ENCODE data around the gene CCDC178.

Gene CCDC178

GRCh38 chr18:33210575-33211189, 229.8 kb downstream of the CCDC178 start:
- no peak overlapping the region for H3K27ac ChIP-seq
- TF ChIP-seq ZFX (IDR thresholded peaks at IDR 0.05) = no peak
- peak; percentile 67 for TF ChIP-seq CTCF (conservative IDR thresholded peaks at IDR 0.05)

- no peak for TF ChIP-seq ZFX (IDR thresholded peaks at IDR 0.05)
- no peak for TF ChIP-seq CTCF (conservative IDR thresholded peaks at IDR 0.05)
- H3K27ac ChIP-seq = no peak overlapping the region
Measured at GRCh38 chr18:33205777-33206176, 234.7 kb downstream of the CCDC178 start.

GRCh38 chr18:33201509-33201926, 239.0 kb downstream of the CCDC178 start:
- TF ChIP-seq ZFX (IDR thresholded peaks at IDR 0.05) (no peak), CTCF (conservative IDR thresholded peaks at IDR 0.05) (peak; percentile 68)
- no peak overlapping the region for H3K27ac ChIP-seq

GRCh38 chr18:33195795-33196194, 244.7 kb downstream of the CCDC178 start:
- no peak overlapping the region for H3K27ac ChIP-seq
- no peak for TF ChIP-seq CTCF (conservative IDR thresholded peaks at IDR 0.05)

GRCh38 chr18:33194793-33195192, 245.7 kb downstream of the CCDC178 start:
- H3K27ac ChIP-seq = no peak overlapping the region
- TF ChIP-seq CTCF (conservative IDR thresholded peaks at IDR 0.05) (no peak), ZFX (IDR thresholded peaks at IDR 0.05) (no peak)

- no peak overlapping the region for H3K27ac ChIP-seq
- TF ChIP-seq ZFX (IDR thresholded peaks at IDR 0.05) = no peak
- no peak for TF ChIP-seq CTCF (conservative IDR thresholded peaks at IDR 0.05)
Measured at GRCh38 chr18:33184958-33185357, 255.6 kb downstream of the CCDC178 start.

GRCh38 chr18:33184175-33184574, 256.3 kb downstream of the CCDC178 start:
- H3K27ac ChIP-seq = no peak overlapping the region
- TF ChIP-seq ZFX (IDR thresholded peaks at IDR 0.05) = no peak
- TF ChIP-seq CTCF (conservative IDR thresholded peaks at IDR 0.05) = no peak
